NCI-H187 treated with DMSO at 0.1 percent for 48 hours (cell line): ENCODE results near the gene BYSL.

Experiments used
- DNase-seq: peaks from one replicate; lab custom pipeline; 2025; lab: John Stamatoyannopoulos, UW

Gene BYSL

DNA sequence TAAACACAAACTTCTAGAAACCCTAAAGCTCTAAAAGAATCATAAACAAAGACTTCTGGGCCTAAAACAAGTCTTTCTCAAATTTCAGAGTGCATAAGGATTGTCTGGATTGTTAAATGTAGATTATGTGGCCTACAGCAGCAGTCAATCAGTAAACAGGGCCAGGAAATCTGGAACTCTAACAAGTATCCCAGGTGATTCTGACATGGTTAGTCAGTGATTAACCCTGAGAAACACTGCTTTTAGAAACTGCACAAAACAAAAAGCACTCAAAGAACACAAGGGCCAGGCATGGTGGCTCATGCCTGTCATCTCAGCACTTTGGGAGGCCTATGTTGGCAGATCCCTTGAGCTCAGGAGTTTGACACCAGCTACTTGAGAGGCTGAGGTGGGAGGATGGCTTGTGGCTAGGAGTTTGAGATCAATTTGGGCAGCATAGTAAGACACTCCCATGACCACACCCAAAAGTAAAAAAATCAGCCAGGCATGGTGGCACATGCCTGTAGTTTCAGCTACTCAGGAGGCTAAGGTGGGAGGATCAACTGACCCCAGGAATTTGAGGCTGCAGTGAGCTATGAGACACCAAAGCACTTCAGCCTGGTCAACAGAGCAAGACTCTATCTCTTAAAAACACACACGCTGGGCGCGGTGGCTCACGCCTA lies 6.3 kb upstream of the BYSL start:
- no peak for DNase-seq

DNA sequence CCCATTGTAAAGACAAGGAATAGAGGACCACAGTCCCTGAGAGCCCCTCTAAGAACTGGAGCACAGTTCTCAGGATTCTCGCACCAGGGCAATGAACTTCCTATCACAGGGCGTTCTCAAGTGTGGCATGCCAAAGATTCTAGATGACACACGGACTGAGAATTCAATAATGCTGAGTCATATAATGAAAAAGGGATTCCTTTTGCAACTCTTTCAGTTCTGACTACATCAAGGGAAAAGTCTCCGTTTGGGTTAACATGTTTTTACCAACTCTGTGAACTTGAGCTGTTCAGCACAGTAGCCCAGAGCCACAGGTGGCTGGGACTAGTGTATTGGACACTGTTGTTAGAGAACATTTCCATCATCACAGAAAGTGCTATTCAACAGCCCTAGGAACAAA lies 3.8 kb upstream of the BYSL start:
- DNase-seq = no peak

DNA sequence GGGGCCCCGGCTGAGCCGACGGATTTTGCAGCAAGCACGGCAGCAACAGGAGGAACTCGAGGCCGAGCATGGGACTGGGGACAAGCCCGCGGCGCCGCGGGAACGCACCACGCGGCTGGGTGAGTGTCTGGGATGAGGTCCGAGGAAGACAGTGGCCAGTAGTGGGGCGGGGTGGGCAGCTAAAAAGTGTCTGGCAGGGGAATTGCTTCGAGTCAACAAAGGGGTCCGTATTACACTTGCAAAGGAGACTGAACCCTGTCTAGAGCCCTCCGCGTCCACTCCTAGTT lies 356 bp downstream of the BYSL start:
- no peak for DNase-seq

DNA sequence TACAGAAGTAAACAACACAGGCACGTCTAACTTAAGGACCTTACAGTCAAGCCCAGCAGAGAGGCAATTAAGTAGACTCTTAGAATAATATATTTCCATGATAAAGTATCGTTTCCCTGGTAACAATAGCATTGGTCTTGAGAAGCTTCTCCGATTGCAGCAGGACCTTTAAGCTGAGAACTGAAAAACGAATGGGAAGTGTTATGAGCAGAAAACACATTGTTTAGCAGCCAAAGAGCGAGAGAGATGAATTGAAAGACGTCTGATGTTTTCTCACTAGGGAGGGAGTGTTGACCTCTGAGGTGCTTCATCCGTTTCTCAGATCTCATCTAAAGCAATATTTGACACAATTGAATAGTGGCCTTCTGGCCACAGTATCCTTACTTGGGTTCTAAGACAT lies 855 bp downstream of the BYSL start:
- DNase-seq = no peak

DNA sequence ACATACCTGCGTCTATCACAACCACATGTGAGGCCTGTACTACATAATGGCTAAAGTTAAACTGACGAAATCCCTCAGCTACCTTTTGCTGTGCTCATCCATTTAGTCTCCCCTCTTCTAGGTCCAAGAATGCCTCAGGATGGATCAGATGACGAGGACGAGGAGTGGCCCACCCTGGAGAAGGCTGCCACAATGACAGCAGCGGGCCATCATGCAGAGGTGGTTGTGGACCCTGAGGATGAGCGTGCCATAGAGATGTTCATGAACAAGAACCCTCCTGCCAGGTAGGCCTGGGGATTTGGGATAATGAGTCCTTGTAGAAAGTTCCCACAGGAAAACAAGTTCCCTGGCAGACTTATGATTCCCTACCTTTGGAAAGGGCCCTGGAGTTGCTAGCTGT lies 6.0 kb downstream of the BYSL start:
- no peak for DNase-seq

DNA sequence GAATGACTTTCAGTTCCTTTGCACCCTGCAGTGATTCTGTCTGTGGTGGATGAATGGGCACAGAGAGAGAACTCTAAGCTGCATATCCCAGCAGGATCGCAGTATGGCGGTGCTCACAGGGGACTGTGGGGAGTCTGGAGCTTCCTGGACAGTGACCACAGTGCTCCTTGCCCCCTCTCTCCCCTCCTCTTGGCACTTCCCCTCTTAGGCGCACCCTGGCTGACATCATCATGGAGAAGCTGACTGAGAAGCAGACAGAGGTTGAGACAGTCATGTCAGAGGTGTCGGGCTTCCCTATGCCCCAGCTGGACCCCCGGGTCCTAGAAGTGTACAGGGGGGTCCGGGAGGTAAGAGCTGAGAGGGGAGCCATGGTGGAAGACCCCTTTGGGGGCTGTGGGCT lies 8.6 kb downstream of the BYSL start:
- DNase-seq = no peak

DNA sequence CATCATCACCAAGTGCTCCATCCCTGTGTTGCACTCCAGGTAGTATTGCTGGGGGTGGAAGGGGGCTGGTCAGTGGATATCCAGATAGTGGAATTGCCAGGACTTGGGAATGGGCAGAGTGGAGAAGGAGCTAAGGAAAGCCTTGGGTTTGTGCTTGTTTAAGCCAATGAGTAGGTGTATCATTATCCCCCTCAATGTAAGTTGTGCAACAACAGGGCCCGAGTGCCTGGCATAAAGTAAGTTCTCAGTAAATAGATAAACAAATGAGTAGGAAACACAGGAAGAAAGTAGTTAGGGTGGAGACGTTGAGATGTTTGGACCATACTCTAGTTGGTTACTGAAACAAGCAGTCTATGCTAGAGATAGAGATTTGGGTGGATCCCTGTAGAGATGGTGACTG lies 10.5 kb downstream of the BYSL start:
- no peak for DNase-seq

DNA sequence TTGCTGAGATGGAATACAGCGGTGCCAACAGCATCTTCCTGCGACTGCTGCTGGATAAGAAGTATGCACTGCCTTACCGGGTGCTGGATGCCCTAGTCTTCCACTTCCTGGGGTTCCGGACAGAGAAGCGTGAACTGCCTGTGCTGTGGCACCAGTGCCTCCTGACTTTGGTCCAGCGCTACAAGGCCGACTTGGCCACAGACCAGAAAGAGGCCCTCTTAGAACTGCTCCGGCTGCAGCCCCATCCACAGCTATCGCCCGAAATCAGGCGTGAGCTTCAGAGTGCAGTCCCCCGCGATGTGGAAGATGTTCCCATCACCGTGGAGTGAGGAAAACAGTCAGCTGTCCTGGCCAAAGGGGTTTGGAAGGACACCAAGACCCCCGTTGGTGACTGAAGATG lies 11.1 kb downstream of the BYSL start:
- DNase-seq = no peak

DNA sequence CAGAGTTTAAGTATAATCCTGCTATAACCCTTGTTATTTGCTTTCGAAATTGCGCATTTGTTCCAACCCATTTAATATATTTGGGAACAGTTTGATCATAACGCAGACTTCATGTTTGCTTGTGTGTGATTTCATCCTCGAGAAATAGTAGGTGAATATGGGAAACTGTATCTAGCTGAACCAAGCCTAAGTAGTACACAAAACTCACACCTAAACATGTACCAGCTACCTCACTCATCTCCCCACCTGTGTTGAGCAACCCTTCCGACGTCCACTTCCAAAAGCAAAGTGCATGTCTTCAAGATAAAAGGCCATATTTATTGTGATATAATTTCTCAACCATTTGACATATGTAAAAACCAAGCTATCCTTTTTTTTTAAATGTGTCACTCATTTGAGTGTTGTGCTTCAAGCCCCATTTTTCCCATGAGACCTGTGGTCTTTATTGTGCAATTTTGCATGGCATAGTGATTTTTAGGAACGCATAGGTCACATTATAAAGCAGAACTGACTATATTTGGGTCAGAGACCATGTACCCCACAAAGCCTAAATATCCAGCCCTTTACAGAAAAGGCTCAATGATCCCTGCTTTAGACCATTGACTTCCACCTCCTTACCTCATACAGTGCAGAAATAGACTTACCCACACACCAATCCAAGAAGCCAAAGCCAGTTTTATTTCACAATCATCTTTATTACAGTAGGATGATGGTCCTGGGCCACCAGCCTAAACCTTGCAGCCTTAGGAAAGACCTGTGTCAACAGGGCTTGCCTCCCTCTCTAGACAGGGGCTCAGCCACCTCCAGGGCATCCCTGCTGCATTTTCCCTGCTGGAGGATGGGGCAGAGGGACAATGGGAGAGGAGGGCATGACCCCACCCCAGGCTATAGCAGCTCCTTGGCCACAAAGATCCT lies 13.2 kb downstream of the BYSL start:
- no peak for DNase-seq

DNA sequence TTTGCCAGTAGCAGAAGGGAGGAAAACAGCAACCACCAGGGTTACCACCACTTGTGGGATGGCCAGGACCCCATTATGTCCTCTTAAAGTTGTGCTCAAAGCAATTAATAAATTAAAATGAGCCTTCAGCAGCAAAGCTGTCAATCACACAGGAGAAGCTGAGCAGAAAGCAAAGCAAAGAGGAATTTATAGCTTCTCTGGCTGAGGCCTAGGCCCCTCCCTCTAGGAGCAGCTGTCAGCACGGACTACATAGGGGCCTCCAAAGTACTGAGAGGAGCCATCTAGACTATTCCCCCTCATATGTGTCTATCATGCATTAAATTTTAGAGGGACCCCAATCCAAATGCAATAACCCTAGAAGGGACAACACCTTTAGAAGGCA lies 13.9 kb downstream of the BYSL start:
- DNase-seq = no peak

DNA sequence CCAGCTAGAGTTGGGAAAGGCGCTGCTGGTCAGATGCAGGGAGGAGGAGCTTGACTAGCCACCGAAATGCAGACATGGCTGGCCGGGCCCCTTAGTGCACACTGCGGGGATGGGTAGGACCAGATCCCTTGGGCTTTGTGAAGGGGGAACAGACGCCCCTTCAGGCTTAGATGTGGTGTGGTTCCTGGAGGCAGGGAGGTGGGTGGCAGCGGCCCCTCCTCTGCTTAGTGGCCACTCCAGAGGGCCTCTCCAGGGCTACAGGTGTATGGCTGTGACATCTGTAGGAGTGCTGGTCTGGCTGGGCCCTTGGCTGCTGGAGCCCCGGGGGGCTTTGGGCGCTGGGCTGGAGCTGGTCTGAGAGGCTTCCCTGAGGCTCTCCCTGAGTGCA lies 14.4 kb downstream of the BYSL start:
- no peak for DNase-seq

DNA sequence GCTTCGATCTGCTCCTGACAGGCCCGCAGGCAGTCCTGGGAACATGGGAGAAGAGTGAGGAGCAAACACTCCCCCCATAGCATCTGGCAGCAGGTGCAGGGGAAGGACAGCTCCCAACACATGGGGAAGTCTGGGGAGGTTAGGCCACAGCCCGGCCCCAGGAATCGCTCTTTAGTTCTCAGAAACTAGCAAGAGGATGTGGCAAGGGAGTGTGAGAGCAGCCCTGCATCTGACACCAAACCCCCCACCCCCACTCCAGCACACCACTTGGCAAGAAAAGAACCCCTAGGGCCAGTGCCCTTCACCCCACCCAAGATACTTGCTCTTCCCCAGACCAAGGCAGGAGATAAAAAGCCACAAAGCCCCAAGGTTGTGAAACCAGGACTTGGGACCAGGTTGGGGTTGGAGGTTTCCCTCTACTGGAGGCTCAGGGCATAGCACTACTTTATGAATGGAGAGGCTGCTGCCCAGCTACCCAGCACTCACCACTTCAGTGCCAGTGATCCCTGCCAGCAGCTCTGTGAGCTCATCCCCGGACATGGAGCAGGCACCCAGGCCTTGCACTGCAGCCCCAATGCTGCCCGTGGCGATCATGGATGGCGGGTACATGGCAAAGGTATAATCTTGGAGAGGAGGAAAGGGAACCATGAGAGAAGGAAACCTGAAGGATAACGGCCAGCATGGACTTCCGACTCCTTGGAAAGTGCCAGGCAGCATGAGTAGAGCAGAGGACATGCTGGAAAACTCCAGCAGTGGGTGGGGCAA lies 15.0 kb downstream of the BYSL start:
- DNase-seq = no peak

DNA sequence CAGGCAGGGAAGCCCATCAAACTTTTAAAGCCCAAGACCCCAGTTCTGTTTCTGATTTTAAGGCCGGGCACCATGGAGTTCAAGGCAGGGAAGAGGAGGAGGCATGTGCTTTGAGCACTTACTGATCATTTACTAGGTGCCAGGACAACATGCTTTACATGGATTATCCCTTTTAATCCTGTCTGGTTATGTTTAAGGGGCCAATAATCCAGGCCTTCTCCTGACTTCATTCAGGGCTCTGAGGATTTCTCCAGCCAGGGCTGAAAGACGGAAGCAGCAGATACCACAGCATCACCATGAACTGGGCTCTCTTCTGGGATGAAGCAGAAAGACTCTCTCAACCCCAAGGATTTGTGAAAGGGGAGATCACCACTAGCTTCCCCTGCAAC lies 16.2 kb downstream of the BYSL start:
- no peak for DNase-seq

DNA sequence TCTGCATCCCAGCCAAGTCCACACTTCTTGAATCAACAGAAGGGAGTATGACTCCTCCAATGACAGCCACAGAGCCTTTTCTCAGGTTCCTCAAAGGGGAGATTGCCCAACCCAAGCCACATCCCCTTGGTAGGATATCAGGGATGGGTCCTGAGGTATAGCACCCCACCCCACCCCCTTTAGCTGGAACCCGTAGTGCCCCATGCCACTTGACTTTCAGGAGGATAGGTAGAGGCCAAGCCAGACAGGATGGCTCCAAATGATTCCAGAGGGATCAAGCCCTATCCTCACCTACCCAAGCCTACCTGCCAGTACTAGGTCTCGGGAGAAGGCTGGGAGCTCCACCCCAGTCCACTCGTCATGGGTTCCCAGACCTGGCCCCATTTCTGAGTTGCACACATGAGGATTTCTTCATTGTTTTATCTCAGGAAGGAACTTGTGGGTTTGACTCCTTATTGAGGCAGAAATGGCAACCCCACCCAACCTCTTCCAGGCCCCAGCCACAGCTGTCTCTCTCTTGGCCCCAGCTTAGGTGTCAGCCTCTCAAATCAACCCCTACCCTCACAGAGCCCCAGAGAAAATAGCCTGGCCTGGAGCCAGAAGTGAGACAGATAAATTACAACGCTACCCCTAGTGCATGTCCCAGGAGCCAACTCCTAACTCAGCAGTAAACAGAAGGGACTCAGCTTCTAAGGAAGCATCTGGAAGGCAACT lies 16.7 kb downstream of the BYSL start:
- no peak for DNase-seq

DNA sequence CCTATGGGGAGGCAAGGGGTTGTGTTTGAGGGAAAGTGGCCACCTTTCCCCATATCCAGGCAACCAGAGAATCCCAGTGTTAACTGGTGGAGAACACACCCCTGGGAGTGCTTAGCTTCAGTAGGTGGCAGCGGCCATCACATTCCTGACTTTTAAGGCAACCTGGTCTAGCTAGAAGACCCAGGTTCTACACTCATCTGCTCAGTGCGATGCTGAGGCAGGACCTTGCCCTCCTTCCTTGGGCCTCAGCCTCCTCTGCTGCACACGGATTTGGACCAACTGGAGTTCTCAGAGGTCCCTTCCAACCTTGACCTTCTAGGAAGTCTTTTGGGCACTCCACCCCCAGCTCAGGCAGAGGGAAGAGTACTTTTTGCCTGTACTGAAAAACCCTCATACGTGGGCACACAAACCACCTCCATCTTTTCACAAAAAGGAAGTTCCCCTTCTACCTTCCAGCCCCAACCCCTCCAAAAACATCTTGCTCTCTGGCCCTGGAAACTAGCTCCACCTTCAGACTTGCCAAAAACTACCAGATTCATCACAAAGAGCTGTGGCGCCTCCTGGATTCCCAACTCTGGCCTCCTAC lies 17.4 kb downstream of the BYSL start:
- no peak for DNase-seq

DNA sequence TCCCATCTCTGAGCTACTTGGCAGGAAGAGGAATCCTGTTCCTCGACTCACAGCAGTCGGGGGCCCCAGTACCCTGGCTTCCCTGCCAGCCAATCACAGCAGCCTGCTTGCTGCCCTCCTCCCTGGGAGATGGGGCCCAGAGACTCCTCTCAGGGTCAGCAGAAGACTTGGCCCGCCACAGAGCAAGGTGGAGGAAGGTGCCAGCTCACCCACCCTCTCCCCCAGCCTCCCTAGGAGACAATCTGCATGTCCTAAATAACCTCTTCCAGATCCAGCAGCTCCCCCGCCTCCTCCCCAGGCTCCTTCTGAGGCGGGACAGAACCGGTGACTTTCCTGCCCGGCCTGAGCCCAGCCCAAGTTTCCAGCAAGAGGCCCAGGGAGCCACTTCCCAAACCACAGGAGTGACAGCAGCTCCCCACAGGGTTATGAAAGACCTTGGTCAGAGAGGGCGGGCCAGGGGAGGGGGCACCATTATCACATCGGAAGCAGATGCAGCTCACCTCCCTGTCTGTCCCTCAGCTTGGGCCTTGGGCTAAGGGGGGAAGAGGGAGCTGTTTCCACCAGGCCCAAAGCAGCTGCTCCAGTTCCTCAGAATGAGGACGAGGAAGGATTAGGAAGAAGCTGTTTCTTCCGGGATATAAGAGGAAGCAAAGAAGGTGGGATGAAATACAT lies 18.0 kb downstream of the BYSL start:
- DNase-seq = no peak

DNA sequence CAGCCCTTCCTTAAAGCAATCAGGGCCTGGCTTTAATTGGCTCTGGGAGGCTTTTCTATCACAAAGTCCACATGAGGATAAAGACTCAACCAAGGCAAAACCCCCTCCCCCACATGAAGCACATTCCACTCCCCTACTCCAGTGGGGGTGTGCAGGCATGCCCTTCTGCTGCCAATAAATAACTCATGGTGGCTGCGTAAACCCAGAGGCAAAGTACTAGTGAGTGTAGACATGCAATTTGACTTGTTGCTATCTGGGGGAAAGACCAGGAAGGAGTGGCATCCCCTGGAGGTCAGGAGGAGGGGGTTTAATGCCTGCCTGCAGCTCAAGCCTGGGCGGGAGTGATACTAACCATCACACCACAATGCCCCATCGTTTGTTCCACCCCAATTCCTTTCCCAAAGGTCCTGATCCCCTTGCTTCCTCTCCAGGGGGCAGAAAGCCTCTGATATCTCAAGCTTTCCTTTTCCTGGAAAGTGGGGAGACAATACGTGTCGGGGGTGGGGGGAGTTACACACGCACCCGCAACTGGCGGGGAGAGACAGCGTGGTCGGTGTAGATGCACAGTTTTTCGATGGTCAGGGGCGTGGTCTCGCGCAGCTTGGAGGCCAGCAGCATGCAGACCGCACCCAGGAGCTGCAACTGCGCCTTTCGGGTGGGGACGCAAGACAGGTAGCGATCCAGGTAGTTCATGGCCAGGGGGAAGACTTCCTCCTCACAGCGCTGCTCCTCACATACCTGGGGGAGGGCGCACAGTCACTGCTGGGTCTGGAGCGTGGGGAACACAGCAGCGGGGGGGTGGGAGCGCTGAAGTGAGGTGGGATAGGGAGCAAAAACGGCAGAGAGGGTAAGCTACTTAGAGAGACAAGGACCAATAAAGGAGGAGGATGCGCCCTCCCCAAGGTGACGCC lies 18.8 kb downstream of the BYSL start:
- no peak for DNase-seq

DNA sequence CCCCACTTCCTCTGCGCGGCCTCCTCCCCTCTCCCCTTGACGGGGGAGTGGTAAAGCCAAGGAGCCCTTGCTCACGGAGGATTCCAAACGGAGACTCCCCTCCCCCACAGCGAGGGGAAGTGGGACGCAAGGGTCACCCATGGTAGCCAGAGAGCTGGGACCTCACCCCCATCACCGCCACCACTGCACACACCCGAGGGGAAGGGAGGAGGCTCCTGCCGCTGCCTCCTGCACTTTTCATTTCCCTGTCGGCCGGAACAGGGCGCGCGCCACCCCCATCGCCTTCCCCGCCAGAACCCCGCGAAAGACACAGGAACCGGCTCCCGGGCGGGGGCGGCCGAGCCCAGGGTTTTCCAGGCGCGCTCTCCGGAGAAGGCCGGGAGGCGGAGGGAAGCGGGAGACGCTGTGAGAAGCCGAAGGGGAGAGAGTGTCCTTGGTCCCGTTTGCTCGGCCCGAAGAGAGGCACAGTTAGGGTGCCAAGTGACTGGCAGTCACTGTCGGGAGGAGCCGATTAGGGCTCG lies 19.5 kb downstream of the BYSL start:
- DNase-seq = no peak

DNA sequence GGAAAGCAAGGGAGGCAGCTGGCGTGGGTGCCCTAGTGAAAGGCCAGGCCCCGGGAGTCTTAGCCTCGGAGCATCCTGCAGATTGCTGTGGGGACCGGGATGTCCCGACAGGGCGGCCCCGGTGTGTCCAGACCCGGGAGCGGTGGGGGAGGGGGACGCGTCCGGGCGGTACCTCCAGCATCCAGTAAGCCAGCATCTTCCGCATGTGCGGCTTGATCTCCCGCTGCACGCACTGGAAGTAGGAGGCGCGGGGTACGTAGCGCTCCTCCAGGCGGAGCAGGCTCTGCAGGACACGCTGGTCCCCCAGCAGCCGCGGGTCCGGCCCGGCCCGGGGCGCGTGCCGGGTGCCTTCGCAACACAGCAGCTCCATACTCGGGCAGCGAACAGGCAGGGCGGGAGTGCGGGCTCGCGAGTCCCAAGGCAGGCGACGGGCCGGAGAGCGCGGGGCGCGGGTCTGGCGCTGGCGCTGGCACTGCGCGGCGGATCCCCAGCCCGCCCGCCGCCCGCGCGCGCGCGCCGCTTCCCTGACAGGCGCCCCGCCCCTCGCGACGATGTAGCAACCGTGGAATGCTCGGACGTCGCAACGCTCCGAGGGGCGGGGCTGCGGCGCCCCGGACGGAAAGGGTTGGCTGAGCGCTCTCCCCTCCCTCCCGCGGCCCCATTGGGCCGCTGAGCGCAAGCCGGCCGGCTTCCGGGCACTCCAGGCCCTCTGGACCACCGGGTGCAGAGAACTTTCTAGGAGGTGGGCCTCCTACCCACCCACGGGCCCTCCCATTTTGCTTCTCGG lies 20.2 kb downstream of the BYSL start, which contains the start of gene CCND3:
TSS of gene CCND3 (minus strand) at position 529 of the 787 bp plus-strand sequence. CDS start at position 370, 159 bp downstream.
- DNase-seq = peak; percentile 18
